Endothelial cell (in vitro differentiated cells): ENCODE measurements around the gene CHN2. TPM values are rescaled to one million over a fixed set of nuclear protein-coding genes. Genes with fewer than 3 reads are reported as not detected.

Experiments used
- DNase-seq: peaks from one replicate; pipeline ENCODE4 v3.0.0; 2021; ENCODE audit warnings: low spot score
- H3K27ac Mint-ChIP-seq: one replicate; pipeline ENCODE4 v1.8.0; 2021; ENCODE audit warnings: mixed read lengths, inconsistent platforms; ENCODE audit not compliant: unreplicated experiment
- H3K27me3 Mint-ChIP-seq: one replicate; pipeline ENCODE4 v1.8.0; 2021; ENCODE audit warnings: mild to moderate bottlenecking, moderate library complexity, mixed read lengths, inconsistent platforms; ENCODE audit not compliant: unreplicated experiment
- H3K36me3 Mint-ChIP-seq: one replicate; pipeline ENCODE4 v1.8.0; 2021; ENCODE audit warnings: mild to moderate bottlenecking, low read depth, mixed read lengths, inconsistent platforms; ENCODE audit not compliant: unreplicated experiment
- H3K4me1 Mint-ChIP-seq: one replicate; pipeline ENCODE4 v1.8.0; 2021; ENCODE audit warnings: mild to moderate bottlenecking, mixed read lengths, inconsistent platforms; ENCODE audit not compliant: unreplicated experiment
- H3K4me3 Mint-ChIP-seq: one replicate; pipeline ENCODE4 v1.8.0; 2021; ENCODE audit warnings: mild to moderate bottlenecking, mixed read lengths, inconsistent platforms; ENCODE audit not compliant: unreplicated experiment
- H3K9me3 Mint-ChIP-seq: one replicate; pipeline ENCODE4 v1.8.0; 2021; ENCODE audit warnings: mixed read lengths, inconsistent platforms; ENCODE audit not compliant: unreplicated experiment
- CTCF ChIP-seq: fragments of 200-600 bp; sonication (generic); IDR thresholded peaks from one replicate; pipeline ENCODE4 v1.5.0; 2021; ENCODE audit warnings: antibody characterized with exemption; ENCODE audit not compliant: unreplicated experiment
- total RNA-seq: library from RNA; stranded (reverse); fragmentation: NEBNext Ultra II Directional; extraction: Animal tissue kit (Norgen Biotek cat#: 25700); gene quantifications from one replicate; pipeline ENCODE4 v1.2.1, GENCODE V29; 2021; ENCODE audit not compliant: unreplicated experiment

Gene CHN2
- total RNA-seq, 1 donor from 2014 or later: 3.4 TPM

DNA sequence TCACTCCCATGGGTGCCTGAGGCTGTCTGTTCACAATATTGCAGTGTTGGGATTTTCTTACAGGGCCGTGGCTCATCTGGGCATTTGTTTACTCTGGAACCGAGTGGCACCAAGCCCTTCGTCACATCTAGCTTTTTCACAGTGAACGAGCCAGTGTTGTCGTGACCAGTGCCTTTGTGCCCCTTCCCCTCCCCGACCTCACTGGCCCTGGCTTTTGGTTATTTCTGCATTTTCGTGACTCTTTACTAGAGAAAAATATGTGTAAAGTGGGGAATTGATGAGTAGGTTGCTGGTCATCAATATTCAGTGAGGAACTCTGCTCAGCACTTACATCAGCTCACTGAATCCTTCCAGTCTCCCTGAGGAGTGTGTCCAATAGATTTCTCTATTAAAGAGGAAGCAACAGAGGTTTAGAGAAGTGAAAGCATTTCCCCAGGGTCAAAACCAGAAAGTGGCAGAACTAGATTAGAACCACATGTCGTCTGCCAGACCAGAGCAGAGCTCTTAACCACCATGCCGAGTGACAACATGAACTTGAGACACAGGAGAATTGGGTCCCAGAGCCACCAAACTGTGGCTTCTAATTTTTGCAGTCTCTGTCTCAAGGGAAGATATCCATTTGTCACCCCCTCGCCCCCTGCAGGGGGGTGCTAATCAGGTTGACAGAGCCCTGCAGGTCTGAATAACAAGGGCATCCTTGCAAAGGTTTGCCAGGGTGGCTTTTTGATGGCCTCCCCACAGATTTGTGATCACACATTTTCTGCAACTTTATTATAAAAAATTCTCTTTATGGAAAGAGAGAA, 125.3 kb downstream of the CHN2 start:
- H3K4me3 Mint-ChIP-seq: no peak overlapping the region
- DNase-seq: no peak
- H3K27me3 Mint-ChIP-seq: no peaks in the 10 kb centered on the region
- H3K27ac Mint-ChIP-seq: no peak overlapping the region
- no peak for TF ChIP-seq CTCF
- H3K36me3 Mint-ChIP-seq: no peaks in the 10 kb centered on the region
- H3K4me1 Mint-ChIP-seq: no peaks in the 10 kb centered on the region
- no peaks in the 10 kb centered on the region for H3K9me3 Mint-ChIP-seq

DNA sequence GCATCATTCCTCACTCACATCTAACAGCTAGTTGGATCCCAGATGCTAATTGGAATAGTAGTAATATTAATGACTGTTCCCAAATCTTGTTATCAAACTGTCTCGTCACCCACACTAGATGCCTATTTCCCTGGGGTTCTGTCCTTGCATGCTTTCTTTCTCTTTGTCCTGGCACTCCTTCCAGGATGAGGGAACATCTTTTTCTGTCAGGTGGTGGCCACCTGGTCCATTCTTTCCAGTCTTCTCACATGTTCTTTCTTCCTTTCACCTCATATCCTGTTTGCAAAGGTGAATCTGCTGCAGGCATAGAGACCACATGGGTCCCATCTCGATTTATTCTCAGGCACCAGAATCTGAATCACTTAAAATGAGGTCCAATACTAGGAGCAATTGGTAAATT, 126.0 kb downstream of the CHN2 start:
- Mint-ChIP-seq H3K36me3 (no peaks in the 10 kb centered on the region), H3K4me3 (no peak overlapping the region), H3K4me1 (no peaks in the 10 kb centered on the region), H3K9me3 (no peaks in the 10 kb centered on the region), H3K27me3 (no peaks in the 10 kb centered on the region), H3K27ac (no peak overlapping the region)
- DNase-seq: no peak
- no peak for TF ChIP-seq CTCF

DNA sequence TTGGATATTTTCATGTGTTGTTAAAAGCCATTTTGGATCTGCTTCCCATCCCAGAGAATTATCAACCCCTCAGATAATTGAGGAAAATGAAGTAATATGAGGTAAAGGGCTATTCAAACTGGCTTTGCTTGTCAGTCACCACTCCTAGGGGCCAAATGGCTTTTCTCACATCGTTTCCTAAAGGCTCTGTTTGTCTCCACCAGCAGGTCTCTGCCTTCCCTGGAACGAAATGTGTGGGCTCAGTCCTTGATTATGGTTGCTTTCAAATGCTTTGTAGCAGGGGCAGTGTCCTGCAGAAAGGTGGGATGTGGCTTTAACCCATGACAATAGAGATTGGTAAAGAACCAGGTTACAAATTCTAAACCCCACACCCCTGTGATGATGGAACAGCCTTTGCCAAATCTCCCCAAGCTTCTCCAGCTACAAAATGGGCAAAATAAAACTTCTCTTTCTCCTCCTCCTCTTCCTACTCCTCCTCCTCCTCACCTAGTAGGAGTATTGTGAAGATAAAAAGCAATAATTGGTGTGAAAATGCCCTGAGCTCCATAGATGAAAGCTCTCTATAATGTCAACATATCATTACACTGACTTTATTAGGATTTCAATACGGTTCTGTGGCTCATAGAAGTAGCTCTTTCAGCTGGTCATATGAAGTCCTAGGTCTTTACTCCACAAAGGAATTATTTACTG, 127.6 kb downstream of the CHN2 start:
- no peak overlapping the region for H3K27ac Mint-ChIP-seq
- H3K36me3 Mint-ChIP-seq: no peaks in the 10 kb centered on the region
- H3K9me3 Mint-ChIP-seq: no peaks in the 10 kb centered on the region
- no peak for TF ChIP-seq CTCF
- H3K4me1 Mint-ChIP-seq: no peaks in the 10 kb centered on the region
- H3K4me3 Mint-ChIP-seq: no peak overlapping the region
- DNase-seq: no peak
- no peaks in the 10 kb centered on the region for H3K27me3 Mint-ChIP-seq

DNA sequence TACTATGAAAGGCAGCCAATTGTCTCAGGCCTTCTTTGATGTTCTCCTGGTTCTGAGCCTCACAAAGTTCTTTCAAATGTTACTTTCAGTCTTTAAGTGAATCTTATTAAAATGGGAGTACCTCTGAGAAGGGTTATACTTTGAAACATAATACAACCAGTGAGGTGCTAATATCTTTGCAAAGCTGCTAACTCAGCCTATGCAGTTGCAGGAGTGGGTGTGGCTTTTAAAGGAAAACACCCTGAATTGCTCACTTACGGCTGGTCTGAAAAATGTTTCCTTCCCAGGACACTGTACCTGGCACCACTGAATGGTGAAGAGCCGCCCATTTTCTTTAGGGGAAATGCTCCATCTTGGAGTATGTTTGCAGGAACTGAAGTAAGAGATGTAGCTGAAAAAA, 130.9 kb downstream of the CHN2 start:
- no peak overlapping the region for H3K4me3 Mint-ChIP-seq
- no peaks in the 10 kb centered on the region for H3K9me3 Mint-ChIP-seq
- no peak for TF ChIP-seq CTCF
- no peak overlapping the region for H3K27ac Mint-ChIP-seq
- H3K27me3 Mint-ChIP-seq: no peaks in the 10 kb centered on the region
- no peaks in the 10 kb centered on the region for H3K36me3 Mint-ChIP-seq
- DNase-seq: no peak
- H3K4me1 Mint-ChIP-seq: no peaks in the 10 kb centered on the region

DNA sequence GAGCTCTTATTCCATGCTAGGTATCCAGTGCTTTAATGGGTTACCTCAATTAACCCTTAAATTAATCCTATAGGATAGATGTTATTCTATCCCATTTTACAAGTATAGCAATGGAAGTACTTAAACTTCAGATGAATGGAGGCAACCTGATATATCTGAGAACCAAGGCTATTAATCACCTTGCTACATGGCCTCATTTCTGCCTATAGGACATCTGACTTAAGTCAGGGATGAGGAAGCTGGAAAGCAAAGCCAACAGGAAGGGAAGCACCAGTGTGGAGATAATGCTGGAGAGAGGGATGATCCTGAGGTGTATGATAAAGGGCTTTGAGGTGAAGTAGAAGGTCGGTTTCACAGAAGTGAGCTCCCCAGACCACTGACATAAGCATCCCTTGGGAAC, 132.3 kb downstream of the CHN2 start:
- Mint-ChIP-seq H3K9me3 (no peaks in the 10 kb centered on the region), H3K27ac (no peak overlapping the region), H3K36me3 (no peaks in the 10 kb centered on the region), H3K27me3 (no peaks in the 10 kb centered on the region), H3K4me3 (no peak overlapping the region), H3K4me1 (peaks cover 3% of the 10 kb centered on the region)
- TF ChIP-seq CTCF: no peak
- no peak for DNase-seq
